ENCODE results near the gene STOM. TPM values are rescaled to one million over a fixed set of nuclear protein-coding genes. Genes with fewer than 3 reads are reported as not detected.

The STOM gene
- polyA plus RNA-seq, 3 donors = 23.8 to 66.9 (median 63.8) TPM

- H3K4me3 ChIP-seq (replicated peaks in 1 of 3; ENCODE audit: low read depth in 2 of 3, low read length in 3 of 3) = no peak overlapping the region
- peak in 1 of 3 donors; percentile 12 for DNase-seq
- no peak overlapping the region for H3K4me2 ChIP-seq (replicated peaks; ENCODE audit: extremely low read depth, low read length, poor library complexity, severe bottlenecking)
- TF ChIP-seq CTCF (IDR thresholded peaks at IDR 0.05) = no peak
- Mint-ChIP-seq H3K4me1 (peaks cover 10% of the 10 kb centered on the region), H3K4me3 (no peak overlapping the region), H3K9me3 (no peaks in the 10 kb centered on the region), H3K27me3 (ENCODE audit: low read depth in 3 of 3) (peaks cover 0 to 1% (median 0%) of the 10 kb centered on the region in 3 donors), H3K36me3 (no peaks in the 10 kb centered on the region), H3K27ac (no peak overlapping the region)
- no peaks in the 10 kb centered on the region for H3K36me3 ChIP-seq (replicated peaks in 1 of 2; ENCODE audit: control insufficient read depth in 1 of 2, insufficient read depth in 2 of 2, low read length in 2 of 2)
- peaks cover 4 to 6% of the 10 kb centered on the region in 2 donors for H3K4me1 ChIP-seq (ENCODE audit: control insufficient read depth in 1 of 2, insufficient read depth in 2 of 2, low read length in 2 of 2)
- H3K27ac ChIP-seq (ENCODE audit: low read depth in 1 of 2, low read length in 2 of 2) = no peak overlapping the region
- no peaks in the 10 kb centered on the region for H3K79me2 ChIP-seq (ENCODE audit: insufficient read depth, low read length)
- no peaks in the 10 kb centered on the region for H3K27me3 ChIP-seq (ENCODE audit: control insufficient read depth in 2 of 2, insufficient read depth in 2 of 2, low read length in 2 of 2)
- no peak overlapping the region for H3K9ac ChIP-seq (ENCODE audit: insufficient read depth, low read length, poor library complexity, severe bottlenecking)
- no peaks in the 10 kb centered on the region for H4K20me1 ChIP-seq (ENCODE audit: insufficient read depth, low read length)
- intact Hi-C loops (cut with micrococcal nuclease) = no loop called here
- WGBS (ENCODE audit: insufficient coverage) = 0% methylated on average over 5 of the region's 6 CpGs
- no peak overlapping the region for H2AFZ ChIP-seq (ENCODE audit: insufficient read depth, low read depth, low read length, poor library complexity, severe bottlenecking)
- no peaks in the 10 kb centered on the region for H3K9me3 ChIP-seq (replicated peaks in 1 of 2; ENCODE audit: control insufficient read depth in 1 of 2, insufficient read depth in 1 of 2, low read length in 2 of 2)
Observed at GRCh38 chr9:121383715-121384114, 13.7 kb upstream of the STOM start.

- no peak overlapping the region for H3K27ac ChIP-seq (ENCODE audit: low read depth in 1 of 2, low read length in 2 of 2)
- Mint-ChIP-seq H3K4me3 (no peak overlapping the region), H3K36me3 (peaks cover 5 to 7% of the 10 kb centered on the region in 2 donors), H3K9me3 (peaks cover 0 to 6% (median 3%) of the 10 kb centered on the region in 7 donors), H3K4me1 (peaks cover 8% of the 10 kb centered on the region), H3K27ac (no peak overlapping the region), H3K27me3 (ENCODE audit: low read depth in 3 of 3) (peaks cover 0 to 2% (median 0%) of the 10 kb centered on the region in 3 donors)
- intact Hi-C loops (cut with micrococcal nuclease) = no loop called here
- H3K4me2 ChIP-seq (replicated peaks; ENCODE audit: extremely low read depth, low read length, poor library complexity, severe bottlenecking) = no peak overlapping the region
- TF ChIP-seq CTCF (IDR thresholded peaks at IDR 0.05) = no peak
- H3K9ac ChIP-seq (ENCODE audit: insufficient read depth, low read length, poor library complexity, severe bottlenecking) = no peak overlapping the region
- no peaks in the 10 kb centered on the region for H3K36me3 ChIP-seq (replicated peaks in 1 of 2; ENCODE audit: control insufficient read depth in 1 of 2, insufficient read depth in 2 of 2, low read length in 2 of 2)
- DNase-seq = no peak
- no peaks in the 10 kb centered on the region for H4K20me1 ChIP-seq (ENCODE audit: insufficient read depth, low read length)
- no peaks in the 10 kb centered on the region for H3K27me3 ChIP-seq (ENCODE audit: control insufficient read depth in 2 of 2, insufficient read depth in 2 of 2, low read length in 2 of 2)
- H3K4me3 ChIP-seq (replicated peaks in 1 of 3; ENCODE audit: low read depth in 2 of 3, low read length in 3 of 3) = no peak overlapping the region
- H2AFZ ChIP-seq (ENCODE audit: insufficient read depth, low read depth, low read length, poor library complexity, severe bottlenecking) = no peak overlapping the region
- peaks cover 4 to 6% of the 10 kb centered on the region in 2 donors for H3K4me1 ChIP-seq (ENCODE audit: control insufficient read depth in 1 of 2, insufficient read depth in 2 of 2, low read length in 2 of 2)
- H3K79me2 ChIP-seq (ENCODE audit: insufficient read depth, low read length) = no peaks in the 10 kb centered on the region
- no peaks in the 10 kb centered on the region for H3K9me3 ChIP-seq (replicated peaks in 1 of 2; ENCODE audit: control insufficient read depth in 1 of 2, insufficient read depth in 1 of 2, low read length in 2 of 2)
Observed at GRCh38 chr9:121380846-121381245, 10.8 kb upstream of the STOM start.
